Measurements from ENCODE around the gene PRUNE2. TPM values are rescaled to one million over a fixed set of nuclear protein-coding genes. Genes with fewer than 3 reads are reported as not detected.

The PRUNE2 gene
- total and polyA plus RNA-seq, 7 experiments from 2014 or later = 0.78 to 1.6 TPM; not detected in 5

GRCh38 chr9:76592974-76593347, 313.0 kb downstream of the PRUNE2 start:
- Histone ChIP-seq H3K4me1 (ENCODE audit: control insufficient read depth in 2 of 2, insufficient read depth in 2 of 2, low read length in 2 of 2) (no peaks in the 10 kb centered on the region), H3K36me3 (ENCODE audit: control insufficient read depth in 2 of 3, insufficient read depth in 3 of 3, low read length in 3 of 3) (no peaks in the 10 kb centered on the region), H3K27ac (ENCODE audit: low read depth, low read length) (no peak overlapping the region), H3K4me3 (ENCODE audit: low read length) (no peak overlapping the region), H3K27me3 (ENCODE audit: control insufficient read depth in 2 of 2, insufficient read depth in 2 of 2, low read length in 2 of 2) (no peaks in the 10 kb centered on the region), H3K9me3 (ENCODE audit: control insufficient read depth in 2 of 3, low read length in 3 of 3) (no peaks in the 10 kb centered on the region)
- Mint-ChIP-seq H3K27me3 (peaks cover 0 to 31% (median 16%) of the 10 kb centered on the region in 5 donors), H3K4me3 (peak overlapping the region in 1 of 10 donors; percentile 44), H3K36me3 (peaks cover 0 to 3% (median 0%) of the 10 kb centered on the region in 5 donors), H3K4me1 (peaks cover 0 to 17% (median 0%) of the 10 kb centered on the region in 7 donors), H3K9me3 (peaks cover 0 to 2% (median 0%) of the 10 kb centered on the region in 11 donors), H3K27ac (peak overlapping the region in 1 of 9 donors; percentile 34)
- ChIA-PET CTCF (no interaction called here), POLR2A (no interaction called here)
- intact Hi-C loops (cut with micrococcal nuclease) = no loop called here
- DNase-seq (no peak), ATAC-seq (no peak)

- Histone ChIP-seq H3K9me3 (ENCODE audit: control insufficient read depth in 2 of 3, low read length in 3 of 3) (no peaks in the 10 kb centered on the region), H3K4me3 (ENCODE audit: low read length) (no peak overlapping the region), H3K4me1 (ENCODE audit: control insufficient read depth in 2 of 2, insufficient read depth in 2 of 2, low read length in 2 of 2) (no peaks in the 10 kb centered on the region), H3K36me3 (ENCODE audit: control insufficient read depth in 2 of 3, insufficient read depth in 3 of 3, low read length in 3 of 3) (no peaks in the 10 kb centered on the region), H3K27ac (ENCODE audit: low read depth, low read length) (no peak overlapping the region), H3K27me3 (ENCODE audit: control insufficient read depth in 2 of 2, insufficient read depth in 2 of 2, low read length in 2 of 2) (no peaks in the 10 kb centered on the region)
- ATAC-seq = no peak
- DNase-seq = no peak
- no peak overlapping the region for H3K27ac Mint-ChIP-seq
- ChIA-PET CTCF (no interaction called here), POLR2A (no interaction called here)
- intact Hi-C loops (cut with micrococcal nuclease) = no loop called here
- peaks cover 0 to 2% (median 0%) of the 10 kb centered on the region in 11 donors for H3K9me3 Mint-ChIP-seq
- H3K36me3 Mint-ChIP-seq = peaks cover 0 to 3% (median 0%) of the 10 kb centered on the region in 5 donors
- peaks cover 0 to 18% (median 0%) of the 10 kb centered on the region in 7 donors for H3K4me1 Mint-ChIP-seq
- H3K4me3 Mint-ChIP-seq = peak overlapping the region in 1 of 10 donors; percentile 44
- H3K27me3 Mint-ChIP-seq = peaks cover 0 to 24% (median 12%) of the 10 kb centered on the region in 5 donors
Observed at GRCh38 chr9:76592091-76592973, 313.6 kb downstream of the PRUNE2 start.

GRCh38 chr9:76591256-76591950, 314.5 kb downstream of the PRUNE2 start:
- Mint-ChIP-seq H3K4me1 (peaks cover 0 to 19% (median 0%) of the 10 kb centered on the region in 7 donors), H3K36me3 (peaks cover 0 to 3% (median 0%) of the 10 kb centered on the region in 5 donors), H3K27ac (no peak overlapping the region), H3K4me3 (no peak overlapping the region), H3K9me3 (peaks cover 0 to 2% (median 0%) of the 10 kb centered on the region in 11 donors), H3K27me3 (peaks cover 0 to 22% (median 12%) of the 10 kb centered on the region in 5 donors)
- no peak overlapping the region for H3K27ac ChIP-seq (ENCODE audit: low read depth, low read length)
- no peak overlapping the region for H3K4me3 ChIP-seq (ENCODE audit: low read length)
- no peaks in the 10 kb centered on the region for H3K27me3 ChIP-seq (ENCODE audit: control insufficient read depth in 2 of 2, insufficient read depth in 2 of 2, low read length in 2 of 2)
- CTCF ChIA-PET = no interaction called here
- no peaks in the 10 kb centered on the region for H3K36me3 ChIP-seq (ENCODE audit: control insufficient read depth in 2 of 3, insufficient read depth in 3 of 3, low read length in 3 of 3)
- POLR2A ChIA-PET = no interaction called here
- DNase-seq (no peak), ATAC-seq (no peak)
- H3K4me1 ChIP-seq (ENCODE audit: control insufficient read depth in 2 of 2, insufficient read depth in 2 of 2, low read length in 2 of 2) = no peaks in the 10 kb centered on the region
- no peaks in the 10 kb centered on the region for H3K9me3 ChIP-seq (ENCODE audit: control insufficient read depth in 2 of 3, low read length in 3 of 3)
- intact Hi-C loops (cut with micrococcal nuclease) = no loop called here

- Histone ChIP-seq H3K9me3 (ENCODE audit: control insufficient read depth in 2 of 3, low read length in 3 of 3) (no peaks in the 10 kb centered on the region), H3K27me3 (ENCODE audit: control insufficient read depth in 2 of 2, insufficient read depth in 2 of 2, low read length in 2 of 2) (no peaks in the 10 kb centered on the region), H3K36me3 (ENCODE audit: control insufficient read depth in 2 of 3, insufficient read depth in 3 of 3, low read length in 3 of 3) (no peaks in the 10 kb centered on the region), H3K4me1 (ENCODE audit: control insufficient read depth in 2 of 2, insufficient read depth in 2 of 2, low read length in 2 of 2) (no peaks in the 10 kb centered on the region), H3K27ac (ENCODE audit: low read depth, low read length) (no peak overlapping the region), H3K4me3 (ENCODE audit: low read length) (no peak overlapping the region)
- ChIA-PET CTCF (no interaction called here), POLR2A (no interaction called here)
- Mint-ChIP-seq H3K27ac (no peak overlapping the region), H3K36me3 (peaks cover 0 to 3% (median 0%) of the 10 kb centered on the region in 5 donors), H3K27me3 (peaks cover 0 to 14% (median 6%) of the 10 kb centered on the region in 5 donors), H3K4me1 (peaks cover 0 to 17% (median 0%) of the 10 kb centered on the region in 7 donors), H3K9me3 (peaks cover 0 to 2% (median 0%) of the 10 kb centered on the region in 11 donors), H3K4me3 (no peak overlapping the region)
- DNase-seq = no peak
- ATAC-seq = no peak
- intact Hi-C loops (cut with micrococcal nuclease) = no loop called here
Observed at GRCh38 chr9:76588316-76588715, 317.6 kb downstream of the PRUNE2 start.

- intact Hi-C loops (cut with micrococcal nuclease) = no loop called here
- H3K36me3 Mint-ChIP-seq = peaks cover 0 to 1% (median 0%) of the 10 kb centered on the region in 5 donors
- Histone ChIP-seq H3K36me3 (ENCODE audit: control insufficient read depth in 2 of 3, insufficient read depth in 3 of 3, low read length in 3 of 3) (no peaks in the 10 kb centered on the region), H3K4me1 (ENCODE audit: control insufficient read depth in 2 of 2, insufficient read depth in 2 of 2, low read length in 2 of 2) (no peaks in the 10 kb centered on the region), H3K9me3 (ENCODE audit: control insufficient read depth in 2 of 3, low read length in 3 of 3) (no peaks in the 10 kb centered on the region), H3K27ac (ENCODE audit: low read depth, low read length) (no peak overlapping the region), H3K4me3 (ENCODE audit: low read length) (no peak overlapping the region), H3K27me3 (ENCODE audit: control insufficient read depth in 2 of 2, insufficient read depth in 2 of 2, low read length in 2 of 2) (no peaks in the 10 kb centered on the region)
- peaks cover 0 to 12% (median 0%) of the 10 kb centered on the region in 7 donors for H3K4me1 Mint-ChIP-seq
- no peak overlapping the region for H3K4me3 Mint-ChIP-seq
- ChIA-PET CTCF (interaction anchor here (0.6 kb wide), 1 partner anchor 40 kb away, joined by 4 read pairs; no protein-coding TSS in a partner anchor), POLR2A (no interaction called here)
- DNase-seq = no peak
- H3K9me3 Mint-ChIP-seq = peaks cover 0 to 3% (median 0%) of the 10 kb centered on the region in 11 donors
- H3K27me3 Mint-ChIP-seq = peaks cover 3 to 11% (median 9%) of the 10 kb centered on the region in 5 donors
- ATAC-seq = no peak
- no peak overlapping the region for H3K27ac Mint-ChIP-seq
Observed at GRCh38 chr9:76586390-76587314, 319.3 kb downstream of the PRUNE2 start.

Data from naive thymus-derived CD4-positive, alpha-beta T cell (primary cell).